Activated CD8-positive, alpha-beta memory T cell treated with anti-CD3 and anti-CD28 coated beads, Interleukin-2, amount 50 U/mL, for 24 hours (primary cell): Measurements from ENCODE around the gene XDH.

Experiments
- DNase-seq: peaks from one replicate; pipeline ENCODE4 v3.0.0-alpha.2; 2020; ENCODE audit errors: extremely low read depth

XDH gene

DNA sequence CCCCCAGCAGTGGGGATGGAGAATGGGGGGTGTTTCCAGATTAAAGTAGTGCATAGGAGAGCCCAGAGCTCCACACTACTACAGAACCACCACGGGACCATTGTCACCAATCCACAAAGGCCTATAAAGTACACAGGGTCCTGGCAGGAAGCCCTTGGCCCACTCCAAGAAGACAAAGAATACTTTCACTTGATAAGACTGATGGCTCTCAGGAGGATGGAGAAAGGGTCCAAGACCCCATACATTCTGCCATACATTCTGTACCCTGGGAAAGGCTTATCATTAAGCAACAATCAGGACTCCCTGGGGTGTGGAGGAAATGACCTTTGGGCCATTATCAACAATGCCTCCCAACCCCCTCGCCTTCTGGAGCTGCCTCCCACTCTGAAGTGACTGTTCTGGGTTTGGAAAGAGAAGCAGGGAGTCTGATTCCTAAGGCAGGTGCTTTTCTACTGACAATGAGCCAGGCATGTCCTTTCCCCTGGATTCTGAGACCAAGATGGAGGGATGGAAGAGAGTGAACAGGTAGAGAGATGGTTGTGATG is 85.4 kb downstream of the XDH start:
- no peak for DNase-seq

DNA sequence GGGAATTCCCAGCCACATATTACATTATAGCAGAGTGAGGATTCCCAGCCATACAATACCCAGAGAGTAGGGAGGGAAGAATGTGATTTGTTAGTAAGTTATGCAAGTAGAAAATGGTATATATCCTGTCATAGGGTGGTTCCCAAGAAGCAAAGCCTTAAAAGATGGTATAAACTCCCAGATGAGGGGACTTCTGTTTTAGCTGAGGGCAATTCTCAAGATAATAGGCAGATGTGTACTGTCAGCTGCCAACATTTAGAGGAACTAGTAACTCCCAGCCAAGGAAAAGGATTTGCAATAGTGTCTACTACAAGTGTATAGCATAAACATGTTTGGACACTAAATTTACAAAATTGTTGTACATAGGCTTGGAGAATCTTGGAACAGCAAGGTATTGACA is 86.5 kb downstream of the XDH start:
- DNase-seq, result no peak

DNA sequence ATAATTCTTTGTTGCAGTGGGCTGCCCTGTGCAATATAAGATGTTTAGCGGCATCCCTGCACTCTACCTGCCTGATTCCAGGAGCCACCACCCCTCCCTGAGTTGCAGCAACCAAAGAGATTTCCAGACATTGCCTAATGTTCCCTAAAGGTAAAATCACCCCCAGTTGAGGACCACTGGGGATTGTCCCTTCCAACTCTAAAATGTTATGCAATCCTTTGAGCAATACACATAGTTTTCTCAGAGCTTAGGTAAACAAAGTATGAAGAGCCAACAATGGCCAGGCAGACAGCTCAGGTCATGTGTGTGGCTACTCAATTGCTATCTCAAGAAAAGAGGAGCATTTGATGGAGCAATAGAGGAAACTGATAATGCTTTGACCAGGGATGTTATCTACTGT is 87.0 kb downstream of the XDH start:
- DNase-seq, result no peak

DNA sequence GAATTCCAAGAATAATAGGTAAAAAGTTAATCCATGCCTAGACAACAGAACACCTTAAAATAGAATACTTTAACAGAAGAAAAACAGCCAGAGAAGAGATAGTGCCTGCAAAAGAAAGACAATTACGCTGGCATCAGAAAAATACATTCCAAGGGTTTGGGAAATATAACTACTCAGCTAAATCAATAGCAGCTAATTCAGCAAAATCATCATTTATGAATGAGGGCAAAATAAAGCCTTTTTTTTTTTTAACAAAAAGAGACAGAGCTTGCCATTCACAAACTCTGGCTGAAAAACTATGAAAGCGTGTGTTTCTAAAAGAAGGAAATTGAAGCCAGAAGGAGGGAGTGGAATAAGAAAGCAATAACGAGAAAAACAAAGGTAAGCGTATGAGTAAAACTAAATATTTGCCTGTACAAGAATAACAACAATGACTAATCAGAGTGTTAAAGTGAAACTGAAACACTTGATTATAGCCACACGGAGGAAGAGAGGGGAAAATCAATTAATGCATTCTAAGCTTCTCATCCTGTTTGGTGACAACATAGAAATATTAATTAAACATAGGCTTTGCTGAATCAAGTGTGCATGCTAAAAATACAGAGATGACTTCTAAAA is 90.4 kb downstream of the XDH start:
- DNase-seq, result no peak

DNA sequence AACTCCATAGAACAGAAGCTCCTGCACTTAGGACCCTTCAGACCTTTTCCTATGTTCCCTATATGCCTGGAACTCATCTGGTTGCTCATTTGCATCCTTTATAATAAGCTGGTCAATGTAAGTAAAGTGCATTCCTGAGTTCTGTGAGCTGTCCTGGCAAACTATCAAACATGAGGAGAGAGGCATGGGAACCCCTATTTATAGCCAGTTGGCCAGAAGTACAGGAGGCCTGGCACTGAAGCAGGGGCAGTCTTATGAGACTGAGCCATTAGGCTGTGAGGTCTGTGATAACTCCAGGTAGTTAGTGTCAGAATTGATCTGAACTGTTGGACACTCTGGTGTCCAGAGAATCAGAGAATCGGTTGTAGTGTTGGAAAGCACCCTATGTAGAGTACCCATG is 92.2 kb downstream of the XDH start:
- no peak for DNase-seq

DNA sequence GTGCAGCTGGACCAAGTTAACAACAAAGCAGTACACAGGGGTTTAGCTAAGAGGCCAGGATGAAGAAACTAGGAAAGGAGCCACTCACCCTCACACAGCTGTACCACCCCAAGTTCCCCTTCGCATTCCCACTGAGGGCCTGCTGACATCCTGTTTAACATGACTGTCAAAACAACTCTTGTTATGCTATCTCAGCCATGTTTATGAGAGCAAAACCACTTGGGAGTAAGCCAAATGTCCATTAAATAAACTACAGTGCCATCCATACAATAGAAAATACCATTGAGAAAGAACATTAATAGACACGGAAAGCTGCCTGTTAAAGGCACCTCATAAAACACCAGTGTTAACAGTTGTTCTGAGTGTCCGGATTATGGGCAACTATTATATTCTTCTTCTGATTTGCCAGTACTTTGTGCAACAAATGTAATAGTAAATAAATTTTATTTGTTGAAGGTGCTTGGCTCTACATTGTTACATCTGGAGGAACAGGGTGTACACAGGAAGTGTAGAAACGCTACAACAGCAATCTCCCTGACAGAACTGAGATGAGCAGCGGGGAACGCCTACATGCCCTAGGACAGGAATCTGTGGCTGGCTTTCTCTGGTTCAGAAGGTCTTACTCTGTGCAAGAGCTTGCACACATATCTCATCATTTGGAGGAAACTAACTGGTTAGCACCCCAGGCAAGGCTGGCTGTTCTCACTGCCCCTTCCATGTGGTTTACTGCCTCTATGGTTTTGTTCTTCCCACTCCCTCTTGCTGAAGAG is 95.0 kb downstream of the XDH start:
- no peak for DNase-seq

DNA sequence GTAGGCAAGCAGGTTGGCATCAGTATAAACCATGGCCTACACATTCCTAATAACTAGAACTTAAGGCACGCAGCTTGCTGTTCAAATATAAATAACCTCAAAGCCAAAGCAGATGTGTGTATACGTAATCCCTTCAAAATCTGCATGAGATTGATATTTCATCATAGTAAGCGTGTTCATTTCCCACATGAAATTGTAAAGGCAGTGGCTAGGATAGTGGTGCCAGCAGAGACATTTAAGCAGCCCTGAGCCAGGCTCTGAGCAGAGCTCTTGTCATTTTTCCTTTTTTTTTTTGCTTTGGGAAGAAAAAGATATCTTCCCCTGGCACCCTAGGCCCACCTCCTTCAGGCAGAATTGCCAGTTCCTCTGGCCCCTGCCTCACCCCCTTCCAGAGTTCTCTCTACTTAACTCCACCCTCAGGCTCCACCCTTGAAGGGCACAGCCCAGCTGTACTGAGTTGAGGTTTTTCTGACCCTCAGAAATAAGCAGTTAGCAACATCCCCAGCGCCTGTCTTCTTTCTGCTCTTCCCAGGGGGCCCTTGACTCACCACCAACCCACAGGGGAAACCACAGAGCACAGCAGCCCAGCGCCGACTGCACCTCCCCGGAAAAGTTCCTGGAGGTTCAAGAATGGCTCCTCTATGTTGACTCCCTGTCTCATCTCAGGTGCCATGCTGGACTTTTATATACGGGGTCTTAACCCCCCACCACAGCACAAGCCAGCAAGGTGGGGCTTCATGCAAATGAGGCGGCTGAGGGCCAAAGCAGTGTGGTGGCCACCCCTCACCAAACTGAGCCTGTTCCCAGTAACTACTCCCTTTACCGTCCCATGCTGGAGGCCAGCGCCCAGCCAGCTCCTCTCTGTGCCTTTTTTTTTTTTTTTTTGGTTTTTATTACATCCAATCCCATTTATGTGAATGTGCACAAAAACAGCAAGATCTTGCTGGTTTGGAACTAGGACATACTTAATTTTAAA is 95.9 kb downstream of the XDH start:
- no peak for DNase-seq

DNA sequence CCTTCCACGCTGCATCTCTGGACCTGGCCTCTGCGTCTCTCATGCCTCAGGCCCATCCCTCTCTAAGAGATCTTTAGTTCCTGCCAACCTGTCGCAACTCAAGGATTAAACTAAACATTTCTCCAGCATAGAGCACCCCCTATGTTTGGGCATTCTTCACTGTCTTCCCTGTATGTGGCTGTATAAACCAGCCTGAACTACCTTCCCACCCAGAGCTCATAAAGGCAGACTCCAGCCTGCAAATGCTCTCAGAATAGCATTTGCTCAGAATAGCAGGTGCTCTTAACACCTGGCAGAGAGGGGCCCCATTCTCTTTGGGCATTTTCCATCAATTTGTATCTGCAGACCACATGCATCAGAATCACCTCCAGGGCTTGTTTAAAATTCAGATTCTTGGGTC is 97.1 kb downstream of the XDH start:
- no peak for DNase-seq

DNA sequence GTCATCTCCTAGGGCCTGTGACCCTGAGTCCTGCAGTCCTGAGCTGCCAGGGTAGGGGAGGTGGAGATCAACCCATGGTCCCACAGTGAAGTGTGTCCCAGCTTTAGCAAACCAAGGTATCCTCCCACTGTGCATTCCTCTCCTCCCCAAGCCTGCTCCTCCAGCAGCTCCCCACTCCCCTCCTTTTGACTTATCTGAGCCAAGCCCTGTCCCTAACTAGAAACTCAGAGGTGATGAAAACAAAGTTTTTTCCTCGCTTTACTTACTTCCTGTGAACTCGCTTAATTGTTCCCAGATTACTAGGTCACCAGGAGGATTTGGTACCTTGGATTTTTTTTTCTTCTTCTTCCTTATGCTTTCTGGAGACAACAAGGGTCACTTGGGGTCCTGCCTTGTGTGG is 99.8 kb downstream of the XDH start:
- no peak for DNase-seq

DNA sequence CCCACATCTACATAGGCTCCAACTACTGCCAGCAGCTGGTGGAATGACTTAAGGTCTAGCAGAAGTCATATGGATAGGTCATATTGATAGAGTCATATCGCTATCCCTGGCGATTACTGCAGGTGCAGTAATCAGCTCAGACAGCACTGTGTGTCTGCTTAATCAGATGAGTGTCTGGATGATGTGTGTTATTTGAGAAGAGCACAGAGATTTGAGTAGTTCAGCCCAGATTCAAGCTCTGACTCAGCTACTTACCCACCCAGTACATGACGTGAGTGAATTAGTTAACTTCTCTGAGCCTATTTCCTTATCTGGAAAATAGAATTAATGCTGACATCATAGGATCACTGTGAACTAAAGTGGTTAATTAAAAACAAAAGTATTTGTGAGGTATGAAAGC is 101.6 kb downstream of the XDH start:
- no peak for DNase-seq

DNA sequence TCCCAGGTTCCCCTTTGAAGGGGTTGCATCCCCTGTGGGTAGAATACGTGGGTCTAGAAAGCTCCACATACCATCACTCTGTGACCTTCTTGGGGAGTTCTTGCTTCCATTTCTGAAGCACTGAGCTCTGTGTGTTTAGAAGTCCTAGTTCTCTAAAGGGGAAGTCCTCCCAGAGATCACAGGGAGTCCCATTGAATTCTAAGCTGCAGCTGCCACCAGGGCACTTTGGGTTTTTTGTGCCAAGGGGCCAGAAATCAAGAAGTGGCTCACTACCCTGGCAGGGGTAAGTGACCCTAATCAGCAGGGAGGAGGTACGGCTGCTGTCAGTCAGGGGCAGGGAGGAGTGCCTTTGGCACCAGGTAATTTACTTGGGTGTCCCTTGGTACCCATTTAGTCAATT is 109.7 kb downstream of the XDH start:
- no peak for DNase-seq

DNA sequence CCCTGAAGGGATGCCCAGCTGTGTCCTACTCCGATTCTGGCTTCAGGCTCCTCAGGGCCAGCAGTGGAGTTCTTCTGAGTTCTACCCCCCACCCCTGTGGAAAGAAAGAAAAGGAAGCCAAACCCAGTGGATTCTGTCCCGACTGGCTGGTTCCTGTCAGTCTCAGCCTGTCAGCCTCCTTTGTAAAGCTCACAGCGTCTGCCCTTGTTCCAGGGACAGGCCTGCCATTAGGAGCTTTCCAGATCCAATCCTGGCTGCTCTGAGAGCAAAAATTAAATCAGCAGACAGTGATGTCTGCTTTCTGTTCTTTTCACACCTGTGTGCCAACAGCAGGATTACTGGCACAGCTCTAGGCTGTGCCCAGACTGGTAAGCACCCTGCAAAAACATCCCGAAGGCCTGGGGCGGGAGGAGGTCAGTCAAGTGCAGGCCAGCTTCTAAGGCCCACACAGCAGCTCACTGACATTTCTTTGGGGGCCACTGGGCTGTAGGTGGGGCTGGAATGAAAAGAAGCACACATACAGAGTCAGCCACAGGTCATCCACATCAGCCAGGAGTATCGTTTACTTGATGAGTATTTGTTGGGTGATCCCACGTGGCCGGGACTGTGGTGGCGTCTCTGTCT is 111.5 kb downstream of the XDH start:
- DNase-seq, result no peak

DNA sequence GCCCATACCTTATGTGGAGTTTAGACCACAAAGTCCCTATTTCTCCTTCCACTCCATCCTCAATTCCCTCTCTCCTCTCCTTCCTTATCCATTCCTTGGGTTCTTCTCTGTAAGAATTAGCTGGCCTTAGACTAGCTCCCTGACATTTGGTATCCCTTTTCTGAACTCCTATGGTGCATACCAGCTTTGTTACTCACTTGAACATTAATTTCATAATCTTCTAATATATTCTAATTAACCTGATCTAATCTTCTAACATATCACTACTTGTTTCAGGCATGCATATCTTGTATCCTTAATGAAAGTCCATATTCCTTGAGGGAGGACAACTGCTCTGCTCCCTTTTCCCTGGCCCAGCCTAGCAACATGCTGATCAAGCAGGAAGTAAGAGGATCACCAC is 114.2 kb downstream of the XDH start:
- no peak for DNase-seq

DNA sequence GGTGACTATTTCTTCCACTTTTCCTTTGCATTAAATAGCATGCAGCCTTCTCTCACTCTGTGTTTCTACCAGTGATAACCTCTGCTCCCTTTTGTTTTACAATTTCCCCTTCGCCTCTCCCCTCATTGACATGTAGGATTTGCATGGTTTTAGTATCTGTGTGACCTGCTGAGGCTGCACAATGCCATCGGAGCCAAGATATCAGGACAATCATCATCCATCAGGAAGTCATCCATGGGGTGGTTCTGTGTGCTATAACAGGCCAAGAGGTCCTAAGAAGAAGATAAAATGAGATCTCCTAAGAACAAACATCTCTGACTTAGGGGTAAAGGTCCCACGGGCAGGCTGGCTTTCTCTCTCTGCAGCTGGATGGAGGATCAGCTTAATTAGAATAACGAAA is 115.0 kb downstream of the XDH start:
- DNase-seq, result no peak

DNA sequence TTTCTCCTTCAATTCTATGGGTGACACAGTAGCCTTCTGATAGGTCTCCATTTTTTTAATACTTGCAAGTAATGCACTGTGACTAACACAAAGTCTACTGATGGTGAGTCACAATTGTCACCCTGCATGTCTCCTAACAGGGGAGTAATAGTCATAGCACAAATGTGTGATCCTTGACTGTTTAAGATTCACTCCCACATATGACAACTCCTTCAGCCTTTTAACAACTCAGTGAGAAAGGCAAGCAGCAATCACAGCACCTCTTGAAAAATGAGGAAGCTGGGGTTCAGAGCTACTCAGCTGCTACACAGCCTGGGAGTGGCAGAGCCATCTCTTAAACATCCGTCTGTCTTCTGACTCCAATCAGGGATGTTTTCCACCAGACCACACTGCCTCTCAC is 116.8 kb downstream of the XDH start:
- no peak for DNase-seq

DNA sequence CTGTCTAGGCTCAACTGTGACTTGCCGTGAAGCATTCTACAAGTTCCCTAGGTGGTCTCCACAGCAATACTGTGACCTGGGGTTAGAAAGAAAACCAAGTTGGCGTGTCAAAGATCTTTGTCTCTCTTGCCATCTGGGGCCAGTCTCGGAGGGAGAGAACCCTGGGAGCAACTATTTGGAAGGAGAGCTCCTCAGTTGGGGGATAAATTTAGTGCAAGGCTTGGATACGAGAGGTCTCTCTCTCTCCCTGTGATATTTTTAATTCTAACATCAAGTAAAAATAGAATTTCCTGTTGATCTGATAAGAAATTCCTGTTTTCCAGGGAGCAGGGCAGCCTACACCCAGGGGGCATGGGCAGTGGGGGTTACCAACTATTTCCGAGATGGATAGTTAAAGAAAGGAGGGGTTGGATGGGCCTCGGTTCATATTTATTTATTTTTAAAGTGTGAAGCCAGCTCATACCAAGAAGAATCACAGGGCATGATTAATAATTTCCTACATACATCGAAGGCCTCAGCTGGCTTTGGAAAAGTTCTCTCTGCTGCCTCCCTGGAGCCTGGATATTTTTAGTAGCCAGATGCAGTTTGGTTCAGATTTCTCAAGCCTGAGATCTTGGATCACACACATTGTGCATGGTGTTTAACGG is 117.8 kb downstream of the XDH start:
- no peak for DNase-seq

DNA sequence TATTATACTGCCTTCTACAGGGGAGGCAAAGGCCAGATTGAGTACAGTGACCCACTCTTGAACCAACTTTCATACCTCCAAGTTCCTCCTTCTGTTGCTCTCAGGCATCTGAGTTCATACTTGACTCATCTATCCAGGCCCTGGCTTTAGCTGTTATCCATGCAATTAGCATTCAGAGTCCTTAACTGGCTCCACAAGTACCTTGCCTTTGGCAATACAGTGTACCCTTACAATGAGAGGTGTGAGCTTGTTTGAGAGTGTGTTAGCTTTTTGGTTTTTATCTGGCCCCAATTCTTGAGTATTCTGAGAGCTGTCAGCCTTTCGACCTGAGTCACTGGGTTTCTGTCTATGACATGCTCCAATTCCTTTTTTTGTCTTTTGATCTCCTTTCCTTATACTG is 120.3 kb downstream of the XDH start:
- no peak for DNase-seq

DNA sequence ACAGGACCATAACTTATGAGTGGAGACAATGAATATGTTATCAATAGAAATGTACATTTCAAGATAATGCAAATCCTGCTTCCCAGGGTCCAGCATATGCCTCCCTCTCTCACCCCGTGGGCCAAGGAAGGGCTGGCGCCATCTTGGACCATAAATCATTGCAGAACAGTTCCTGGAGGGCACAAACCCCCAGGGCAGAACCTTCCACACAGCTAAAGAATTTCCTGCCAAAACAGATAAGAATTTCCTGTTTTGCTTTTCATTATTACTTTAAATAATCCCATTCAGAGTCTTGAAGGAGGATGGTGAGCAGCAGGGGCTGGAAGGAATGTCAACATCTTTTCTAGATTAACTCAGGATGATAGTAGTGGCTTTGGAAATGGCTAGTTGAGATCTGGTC is 126.9 kb downstream of the XDH start:
- DNase-seq, result no peak

DNA sequence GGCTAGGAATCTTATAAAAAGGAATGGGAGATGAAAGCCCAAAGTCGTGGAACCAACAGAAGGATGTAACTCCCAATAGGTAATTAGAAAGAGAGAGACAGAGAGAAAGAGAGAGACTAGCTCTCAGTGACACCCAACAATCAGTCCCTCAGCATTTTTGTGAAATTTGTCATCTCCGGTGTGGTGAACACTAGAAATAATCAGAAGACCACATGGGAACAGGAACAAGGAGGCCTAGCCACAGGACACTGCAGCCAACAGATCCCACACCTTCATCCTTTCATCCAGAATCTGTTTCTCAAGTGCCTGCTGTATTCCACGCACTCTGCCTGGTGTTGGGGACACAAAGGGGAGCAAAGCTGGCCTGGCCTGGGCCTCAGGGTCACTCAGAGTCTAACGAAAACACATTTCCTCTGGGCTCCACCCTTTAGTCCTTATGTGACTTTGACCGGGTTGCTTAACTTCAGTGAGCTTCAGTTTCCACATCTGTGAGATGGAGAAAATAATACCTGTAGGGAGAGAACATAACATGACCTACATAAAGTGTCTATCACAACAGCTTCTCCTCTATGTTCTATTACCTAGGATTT is 127.5 kb downstream of the XDH start:
- no peak for DNase-seq

DNA sequence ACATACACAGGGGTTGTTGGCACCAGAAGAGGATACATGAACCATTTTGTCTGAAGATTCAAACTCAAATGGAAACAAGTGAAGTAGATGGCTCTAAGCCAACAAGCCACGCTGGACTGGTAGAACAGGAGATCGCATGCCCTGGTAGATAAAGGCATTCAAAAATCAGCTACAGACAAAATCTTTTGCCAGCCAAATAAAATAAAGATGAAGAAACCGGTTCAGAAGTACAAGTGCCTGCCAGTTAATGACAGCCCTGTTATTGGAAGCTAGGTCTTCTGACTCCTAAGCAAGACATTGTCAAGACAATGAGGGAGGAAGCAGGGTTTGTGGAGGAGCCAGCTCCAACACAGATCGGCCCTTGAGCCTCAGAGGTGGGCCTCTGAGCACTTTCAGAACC is 128.3 kb downstream of the XDH start:
- DNase-seq, result no peak
